Liver (tissue), 3 donors: Measurements from ENCODE around the gene LEMD1.

Source experiments
- EGR1 ChIP-seq, 2 donors: IDR thresholded peaks; 2 replicates each; pipeline ENCODE4 v1.6.1; 2016 to 2018; ENCODE audit warnings: antibody characterized with exemption in 2 of 2, low read depth in 2 of 2
- GABPA ChIP-seq, 2 donors: IDR thresholded peaks in 1 of 2; conservative IDR thresholded peaks in 1 of 2; 2 replicates each; pipeline ENCODE4 v1.6.1; 2016; ENCODE audit warnings: antibody characterized with exemption in 2 of 2, mild to moderate bottlenecking in 1 of 2, moderate library complexity in 1 of 2
- HNF4A ChIP-seq, 2 donors: conservative IDR thresholded peaks; 2 replicates each; pipeline ENCODE4 v1.6.1; 2016; ENCODE audit warnings: antibody characterized with exemption in 2 of 2, mild to moderate bottlenecking in 2 of 2
- HNF4G ChIP-seq: IDR thresholded peaks from 2 replicates; pipeline ENCODE4 v1.6.1; 2016; ENCODE audit warnings: antibody characterized with exemption
- JUND ChIP-seq, 2 donors: IDR thresholded peaks; 2 replicates each; pipeline ENCODE4 v1.6.1; 2016; ENCODE audit warnings: antibody characterized with exemption in 2 of 2
- RAD21 ChIP-seq, 2 donors: IDR thresholded peaks; 2 replicates each; pipeline ENCODE4 v1.6.1; 2016; ENCODE audit warnings: antibody characterized with exemption in 2 of 2, mild to moderate bottlenecking in 2 of 2
- RXRA ChIP-seq, 2 donors: IDR thresholded peaks; 2 replicates each; pipeline ENCODE4 v1.6.1; 2017 to 2018; ENCODE audit warnings: antibody characterized with exemption in 2 of 2, mild to moderate bottlenecking in 1 of 2
- TAF1 ChIP-seq: conservative IDR thresholded peaks from 2 replicates; pipeline ENCODE4 v1.6.1; 2016; ENCODE audit warnings: antibody characterized with exemption, mild to moderate bottlenecking
- YY1 ChIP-seq: IDR thresholded peaks from 2 replicates; pipeline ENCODE4 v1.6.1; 2016; ENCODE audit warnings: antibody characterized with exemption, mild to moderate bottlenecking
- TF ChIP-seq, protein P1 (sequence below): fragments of 150-350 bp; IDR thresholded peaks from 2 replicates; pipeline ENCODE4 v1.5.1; 2017; ENCODE audit warnings: improper control_type of control experiment, low read depth, low read length; ENCODE audit not compliant: missing input control
- TF ChIP-seq, protein P2 (sequence below): IDR thresholded peaks from 2 replicates; pipeline ENCODE4 v1.6.1; 2016; ENCODE audit warnings: antibody characterized with exemption, mild to moderate bottlenecking
- TF ChIP-seq, protein P3 (sequence below): IDR thresholded peaks from 2 replicates; pipeline ENCODE4 v1.6.1; 2016; ENCODE audit warnings: antibody characterized with exemption
- TF ChIP-seq, protein P4 (sequence below): IDR thresholded peaks from 2 replicates; pipeline ENCODE4 v1.6.1; 2016; ENCODE audit warnings: antibody characterized with exemption
- donor health status: healthy.
- donor health status: healthy.

DNA sequence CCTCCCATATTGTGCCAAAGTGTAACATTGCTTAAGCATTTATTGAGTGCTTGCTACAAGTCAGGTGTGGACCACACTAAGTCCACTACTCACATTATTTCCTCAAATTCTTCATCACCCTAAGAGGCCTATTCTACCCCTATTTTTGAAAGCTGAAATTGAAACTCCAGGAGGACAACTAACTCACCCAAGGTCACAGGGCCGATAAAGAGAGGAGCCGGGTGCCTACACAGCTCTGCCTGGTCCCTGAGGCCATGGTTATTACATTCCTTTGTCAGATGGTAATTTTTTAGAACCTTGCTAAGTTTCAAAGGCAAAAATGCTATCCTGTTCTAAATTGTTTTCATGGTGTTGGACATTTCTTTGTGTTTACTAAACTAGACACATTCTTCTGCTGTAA is 41.0 kb downstream of the LEMD1 start:
- TF ChIP-seq, protein P1, sequence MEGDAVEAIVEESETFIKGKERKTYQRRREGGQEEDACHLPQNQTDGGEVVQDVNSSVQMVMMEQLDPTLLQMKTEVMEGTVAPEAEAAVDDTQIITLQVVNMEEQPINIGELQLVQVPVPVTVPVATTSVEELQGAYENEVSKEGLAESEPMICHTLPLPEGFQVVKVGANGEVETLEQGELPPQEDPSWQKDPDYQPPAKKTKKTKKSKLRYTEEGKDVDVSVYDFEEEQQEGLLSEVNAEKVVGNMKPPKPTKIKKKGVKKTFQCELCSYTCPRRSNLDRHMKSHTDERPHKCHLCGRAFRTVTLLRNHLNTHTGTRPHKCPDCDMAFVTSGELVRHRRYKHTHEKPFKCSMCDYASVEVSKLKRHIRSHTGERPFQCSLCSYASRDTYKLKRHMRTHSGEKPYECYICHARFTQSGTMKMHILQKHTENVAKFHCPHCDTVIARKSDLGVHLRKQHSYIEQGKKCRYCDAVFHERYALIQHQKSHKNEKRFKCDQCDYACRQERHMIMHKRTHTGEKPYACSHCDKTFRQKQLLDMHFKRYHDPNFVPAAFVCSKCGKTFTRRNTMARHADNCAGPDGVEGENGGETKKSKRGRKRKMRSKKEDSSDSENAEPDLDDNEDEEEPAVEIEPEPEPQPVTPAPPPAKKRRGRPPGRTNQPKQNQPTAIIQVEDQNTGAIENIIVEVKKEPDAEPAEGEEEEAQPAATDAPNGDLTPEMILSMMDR = no peak
- TF ChIP-seq YY1 (no peak), EGR1 (IDR thresholded peaks at IDR 0.05; ENCODE audit: low read depth in 2 of 2) (no peak), JUND (IDR thresholded peaks at IDR 0.05) (no peak), RXRA (IDR thresholded peaks at IDR 0.05) (no peak), GABPA (IDR thresholded peaks at IDR 0.05 in 1 of 2, conservative IDR thresholded peaks at IDR 0.05 in 1 of 2) (no peak), RAD21 (IDR thresholded peaks at IDR 0.05) (no peak), TAF1 (no peak), HNF4A (conservative IDR thresholded peaks at IDR 0.05) (no peak), HNF4G (no peak)
- TF ChIP-seq, protein P2, sequence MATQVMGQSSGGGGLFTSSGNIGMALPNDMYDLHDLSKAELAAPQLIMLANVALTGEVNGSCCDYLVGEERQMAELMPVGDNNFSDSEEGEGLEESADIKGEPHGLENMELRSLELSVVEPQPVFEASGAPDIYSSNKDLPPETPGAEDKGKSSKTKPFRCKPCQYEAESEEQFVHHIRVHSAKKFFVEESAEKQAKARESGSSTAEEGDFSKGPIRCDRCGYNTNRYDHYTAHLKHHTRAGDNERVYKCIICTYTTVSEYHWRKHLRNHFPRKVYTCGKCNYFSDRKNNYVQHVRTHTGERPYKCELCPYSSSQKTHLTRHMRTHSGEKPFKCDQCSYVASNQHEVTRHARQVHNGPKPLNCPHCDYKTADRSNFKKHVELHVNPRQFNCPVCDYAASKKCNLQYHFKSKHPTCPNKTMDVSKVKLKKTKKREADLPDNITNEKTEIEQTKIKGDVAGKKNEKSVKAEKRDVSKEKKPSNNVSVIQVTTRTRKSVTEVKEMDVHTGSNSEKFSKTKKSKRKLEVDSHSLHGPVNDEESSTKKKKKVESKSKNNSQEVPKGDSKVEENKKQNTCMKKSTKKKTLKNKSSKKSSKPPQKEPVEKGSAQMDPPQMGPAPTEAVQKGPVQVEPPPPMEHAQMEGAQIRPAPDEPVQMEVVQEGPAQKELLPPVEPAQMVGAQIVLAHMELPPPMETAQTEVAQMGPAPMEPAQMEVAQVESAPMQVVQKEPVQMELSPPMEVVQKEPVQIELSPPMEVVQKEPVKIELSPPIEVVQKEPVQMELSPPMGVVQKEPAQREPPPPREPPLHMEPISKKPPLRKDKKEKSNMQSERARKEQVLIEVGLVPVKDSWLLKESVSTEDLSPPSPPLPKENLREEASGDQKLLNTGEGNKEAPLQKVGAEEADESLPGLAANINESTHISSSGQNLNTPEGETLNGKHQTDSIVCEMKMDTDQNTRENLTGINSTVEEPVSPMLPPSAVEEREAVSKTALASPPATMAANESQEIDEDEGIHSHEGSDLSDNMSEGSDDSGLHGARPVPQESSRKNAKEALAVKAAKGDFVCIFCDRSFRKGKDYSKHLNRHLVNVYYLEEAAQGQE = no peak
- TF ChIP-seq, protein P3, sequence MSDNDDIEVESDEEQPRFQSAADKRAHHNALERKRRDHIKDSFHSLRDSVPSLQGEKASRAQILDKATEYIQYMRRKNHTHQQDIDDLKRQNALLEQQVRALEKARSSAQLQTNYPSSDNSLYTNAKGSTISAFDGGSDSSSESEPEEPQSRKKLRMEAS = no peak
- TF ChIP-seq, protein P4, sequence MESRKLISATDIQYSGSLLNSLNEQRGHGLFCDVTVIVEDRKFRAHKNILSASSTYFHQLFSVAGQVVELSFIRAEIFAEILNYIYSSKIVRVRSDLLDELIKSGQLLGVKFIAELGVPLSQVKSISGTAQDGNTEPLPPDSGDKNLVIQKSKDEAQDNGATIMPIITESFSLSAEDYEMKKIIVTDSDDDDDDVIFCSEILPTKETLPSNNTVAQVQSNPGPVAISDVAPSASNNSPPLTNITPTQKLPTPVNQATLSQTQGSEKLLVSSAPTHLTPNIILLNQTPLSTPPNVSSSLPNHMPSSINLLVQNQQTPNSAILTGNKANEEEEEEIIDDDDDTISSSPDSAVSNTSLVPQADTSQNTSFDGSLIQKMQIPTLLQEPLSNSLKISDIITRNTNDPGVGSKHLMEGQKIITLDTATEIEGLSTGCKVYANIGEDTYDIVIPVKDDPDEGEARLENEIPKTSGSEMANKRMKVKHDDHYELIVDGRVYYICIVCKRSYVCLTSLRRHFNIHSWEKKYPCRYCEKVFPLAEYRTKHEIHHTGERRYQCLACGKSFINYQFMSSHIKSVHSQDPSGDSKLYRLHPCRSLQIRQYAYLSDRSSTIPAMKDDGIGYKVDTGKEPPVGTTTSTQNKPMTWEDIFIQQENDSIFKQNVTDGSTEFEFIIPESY = no peak
